ENCODE measurements around the gene GPR183.

DNA sequence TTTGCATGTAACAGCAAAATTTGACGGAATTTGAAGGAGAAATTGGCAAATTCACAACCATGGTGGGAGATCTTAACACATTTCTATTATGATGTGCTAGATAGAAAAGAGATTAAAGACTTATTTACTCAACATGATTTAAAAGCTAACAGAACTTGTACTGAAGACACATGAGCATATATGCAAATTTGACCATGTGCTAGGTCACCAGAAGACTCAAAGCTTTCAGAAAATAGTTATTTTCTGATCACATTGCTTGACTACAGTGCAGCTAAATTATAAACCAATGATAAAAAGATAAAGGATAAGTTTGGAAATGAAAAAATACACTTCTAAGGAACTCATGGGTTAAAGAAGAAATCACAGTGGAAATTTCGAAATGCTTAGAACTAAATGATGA, 9.1 kb downstream of the GPR183 start:
- TF ChIP-seq CREB1 (IDR thresholded peaks at IDR 0.05; ENCODE audit: low read depth) (no peak), CEBPB (IDR thresholded peaks at IDR 0.05) (no peak), RAD21 (IDR thresholded peaks at IDR 0.05; ENCODE audit: low read depth) (no peak)
- TF ChIP-seq, protein P1, sequence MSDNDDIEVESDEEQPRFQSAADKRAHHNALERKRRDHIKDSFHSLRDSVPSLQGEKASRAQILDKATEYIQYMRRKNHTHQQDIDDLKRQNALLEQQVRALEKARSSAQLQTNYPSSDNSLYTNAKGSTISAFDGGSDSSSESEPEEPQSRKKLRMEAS (IDR thresholded peaks at IDR 0.05) = no peak

All from Ishikawa (cell line).